Neural progenitor cell (in vitro differentiated cells): ENCODE measurements around the gene CCT8L2. TPM values are rescaled to one million over a fixed set of nuclear protein-coding genes. Genes with fewer than 3 reads are reported as not detected.
"Not testable (repeated sequence)": the region's sequence is repeated elsewhere in the genome, so short reads cannot be mapped to it uniquely, and the experiment has no call there.

Source experiments
- DNase-seq: peaks from one replicate; pipeline ENCODE4 v3.0.0-alpha.2; 2016; ENCODE audit warnings: low spot score
- H2AFZ ChIP-seq: fragments of 200-600 bp; sonication (generic); replicated peaks from 2 replicates; pipeline ENCODE4 v1.6.1; 2016; ENCODE audit warnings: antibody characterized with exemption
- H3F3A ChIP-seq: fragments of 200-600 bp; sonication (generic); 2 replicates; pipeline ENCODE4 v1.6.1; 2016; ENCODE audit warnings: antibody characterized with exemption, low read depth
- H3K27ac ChIP-seq: fragments of 200-600 bp; sonication (generic); 2 replicates; pipeline ENCODE4 v1.5.1; 2016; ENCODE audit warnings: mild to moderate bottlenecking
- H3K27me3 ChIP-seq: fragments of 200-600 bp; sonication (generic); 2 replicates; pipeline ENCODE4 v1.6.1; 2016; ENCODE audit warnings: mild to moderate bottlenecking, moderate library complexity
- H3K36me3 ChIP-seq: fragments of 200-600 bp; sonication (generic); 2 replicates; pipeline ENCODE4 v1.5.1; 2016
- H3K4me1 ChIP-seq: fragments of 200-600 bp; sonication (generic); 2 replicates; pipeline ENCODE4 v1.6.1; 2016; ENCODE audit warnings: mixed run types
- H3K4me2 ChIP-seq: fragments of 200-600 bp; sonication (generic); 2 replicates; pipeline ENCODE4 v1.6.1; 2016
- H3K4me3 ChIP-seq: fragments of 200-600 bp; sonication (generic); 2 replicates; pipeline ENCODE4 v1.5.1; 2016
- H3K79me2 ChIP-seq: fragments of 200-600 bp; sonication (generic); 2 replicates; pipeline ENCODE4 v1.6.1; 2016; ENCODE audit warnings: low read depth
- H3K9ac ChIP-seq: fragments of 200-600 bp; sonication (generic); 2 replicates; pipeline ENCODE4 v1.6.1; 2016
- H3K9me3 ChIP-seq: fragments of 200-600 bp; sonication (generic); 2 replicates; pipeline ENCODE4 v1.5.1; 2016; ENCODE audit warnings: low read depth
- H4K20me1 ChIP-seq: fragments of 200-600 bp; sonication (generic); 2 replicates; pipeline ENCODE4 v1.6.1; 2016; ENCODE audit warnings: low read depth
- H3K27ac Mint-ChIP-seq: 3 replicates; pipeline ENCODE4 v1.8.0; 2021; ENCODE audit warnings: mixed read lengths
- H3K27me3 Mint-ChIP-seq: 2 replicates; pipeline ENCODE4 v1.8.0; 2022; ENCODE audit warnings: low read depth, mild to moderate bottlenecking, inconsistent platforms, moderate library complexity, mixed read lengths; ENCODE audit not compliant: insufficient read depth
- H3K36me3 Mint-ChIP-seq: 3 replicates; pipeline ENCODE4 v1.8.0; 2021; ENCODE audit warnings: mixed read lengths
- H3K4me1 Mint-ChIP-seq: 3 replicates; pipeline ENCODE4 v1.8.0; 2021; ENCODE audit warnings: mixed read lengths
- H3K4me3 Mint-ChIP-seq: 3 replicates; pipeline ENCODE4 v1.8.0; 2021; ENCODE audit warnings: mild to moderate bottlenecking, moderate library complexity, mixed read lengths
- H3K9me3 Mint-ChIP-seq: 3 replicates; pipeline ENCODE4 v1.8.0; 2020; ENCODE audit warnings: mixed read lengths
- total RNA-seq: library from RNA; depleted of rRNA; stranded (reverse); fragments of >200 nt; gene quantifications from 2 replicates; pipeline ENCODE4 v1.2.3, GENCODE V29; 2015; ENCODE audit warnings: low replicate concordance

CCT8L2 gene
- total RNA-seq: not detected in 2 replicates

GRCh38 chr22:16592710-16593109, at the start of gene CCT8L2:
Gene CCT8L2, minus strand, starts transcription at chr22:16592810. Its CDS starts 260 bp downstream, at chr22:16592550.
- H3K36me3 Mint-ChIP-seq: not testable (repeated sequence)

GRCh38 chr22:16635442-16635841, 42.8 kb upstream of the CCT8L2 start:
- not testable (repeated sequence) for H3K4me1 Mint-ChIP-seq, H4K20me1 ChIP-seq, H2AFZ ChIP-seq, H3K4me2 ChIP-seq, H3K4me1 ChIP-seq, H3K27ac ChIP-seq, H3K27me3 Mint-ChIP-seq, H3K4me3 ChIP-seq, H3K9ac ChIP-seq, H3K36me3 ChIP-seq, DNase-seq, H3K4me3 Mint-ChIP-seq, H3F3A ChIP-seq, H3K27ac Mint-ChIP-seq, H3K27me3 ChIP-seq, H3K9me3 ChIP-seq, H3K36me3 Mint-ChIP-seq, H3K79me2 ChIP-seq
- H3K9me3 Mint-ChIP-seq: peaks cover 18% of the 10 kb centered on the region

More at GRCh38 chr22:16592710-16593109, at the start of gene CCT8L2:
- H3K4me3 ChIP-seq, H3K27ac Mint-ChIP-seq, H3K9me3 ChIP-seq, H3K4me1 ChIP-seq, H3K4me1 Mint-ChIP-seq, H2AFZ ChIP-seq, H3K27me3 ChIP-seq, H3K36me3 ChIP-seq, H4K20me1 ChIP-seq, H3F3A ChIP-seq, DNase-seq, H3K4me2 ChIP-seq, H3K4me3 Mint-ChIP-seq, H3K27ac ChIP-seq, H3K79me2 ChIP-seq, H3K9ac ChIP-seq, H3K27me3 Mint-ChIP-seq: not testable (repeated sequence)
- peaks cover 48% of the 10 kb centered on the region for H3K9me3 Mint-ChIP-seq

GRCh38 chr22:16634092-16634491, 41.5 kb upstream of the CCT8L2 start:
- H3K36me3 ChIP-seq, H3K9me3 ChIP-seq, DNase-seq, H3K4me3 Mint-ChIP-seq, H3K27ac ChIP-seq, H3K4me3 ChIP-seq, H3K4me1 ChIP-seq, H3K79me2 ChIP-seq, H4K20me1 ChIP-seq, H3K27me3 Mint-ChIP-seq, H2AFZ ChIP-seq, H3K27me3 ChIP-seq, H3K4me2 ChIP-seq, H3K36me3 Mint-ChIP-seq, H3F3A ChIP-seq, H3K27ac Mint-ChIP-seq, H3K9ac ChIP-seq, H3K4me1 Mint-ChIP-seq: not testable (repeated sequence)
- peaks cover 15% of the 10 kb centered on the region for H3K9me3 Mint-ChIP-seq

- H3K27me3 Mint-ChIP-seq, H2AFZ ChIP-seq, H3K79me2 ChIP-seq, H3F3A ChIP-seq, H3K4me3 ChIP-seq, H3K4me3 Mint-ChIP-seq, H3K9me3 Mint-ChIP-seq, H3K27ac ChIP-seq, H3K9ac ChIP-seq, H3K4me1 ChIP-seq, DNase-seq, H3K36me3 ChIP-seq, H4K20me1 ChIP-seq, H3K36me3 Mint-ChIP-seq, H3K4me2 ChIP-seq, H3K27me3 ChIP-seq, H3K4me1 Mint-ChIP-seq, H3K27ac Mint-ChIP-seq: not testable (repeated sequence)
- peaks cover 18% of the 10 kb centered on the region for H3K9me3 ChIP-seq
Observed at GRCh38 chr22:16628476-16628875, 35.9 kb upstream of the CCT8L2 start.

GRCh38 chr22:16625018-16625417, 32.4 kb upstream of the CCT8L2 start:
- H3K27ac Mint-ChIP-seq: not testable (repeated sequence)

GRCh38 chr22:16623595-16623994, 31.0 kb upstream of the CCT8L2 start:
- H3K9me3 Mint-ChIP-seq: peaks cover 14% of the 10 kb centered on the region
- H3K36me3 Mint-ChIP-seq, H3K4me1 Mint-ChIP-seq, H3K4me3 ChIP-seq, H2AFZ ChIP-seq, H3K9ac ChIP-seq, H3K27ac Mint-ChIP-seq, DNase-seq, H3K27me3 ChIP-seq, H3K36me3 ChIP-seq, H3K79me2 ChIP-seq, H3K27me3 Mint-ChIP-seq, H3K4me2 ChIP-seq, H3K4me3 Mint-ChIP-seq, H3K27ac ChIP-seq, H3F3A ChIP-seq, H4K20me1 ChIP-seq, H3K4me1 ChIP-seq: not testable (repeated sequence)
- peaks cover 19% of the 10 kb centered on the region for H3K9me3 ChIP-seq

More at GRCh38 chr22:16625018-16625417, 32.4 kb upstream of the CCT8L2 start:
- peaks cover 19% of the 10 kb centered on the region for H3K9me3 ChIP-seq
- not testable (repeated sequence) for H3K27me3 Mint-ChIP-seq, H2AFZ ChIP-seq, H3F3A ChIP-seq, DNase-seq, H3K27me3 ChIP-seq, H3K79me2 ChIP-seq, H3K4me1 Mint-ChIP-seq, H3K4me3 Mint-ChIP-seq, H3K27ac ChIP-seq, H4K20me1 ChIP-seq, H3K4me3 ChIP-seq, H3K4me2 ChIP-seq, H3K36me3 ChIP-seq, H3K9me3 Mint-ChIP-seq, H3K9ac ChIP-seq, H3K4me1 ChIP-seq, H3K36me3 Mint-ChIP-seq

GRCh38 chr22:16617516-16617915, 24.9 kb upstream of the CCT8L2 start:
- not testable (repeated sequence) for H3K4me3 Mint-ChIP-seq, H3K27ac Mint-ChIP-seq, H3K36me3 Mint-ChIP-seq, H3K4me2 ChIP-seq, H3K27me3 Mint-ChIP-seq, H3K9ac ChIP-seq, H3K4me3 ChIP-seq, H3K4me1 Mint-ChIP-seq, H3F3A ChIP-seq, DNase-seq, H3K4me1 ChIP-seq, H3K27ac ChIP-seq, H4K20me1 ChIP-seq, H3K79me2 ChIP-seq, H2AFZ ChIP-seq, H3K27me3 ChIP-seq, H3K36me3 ChIP-seq
- H3K9me3 Mint-ChIP-seq: peaks cover 32% of the 10 kb centered on the region
- H3K9me3 ChIP-seq: peaks cover 10% of the 10 kb centered on the region

GRCh38 chr22:16616390-16616938, 23.9 kb upstream of the CCT8L2 start:
- not testable (repeated sequence) for H2AFZ ChIP-seq, H3K27ac Mint-ChIP-seq, H3K4me3 ChIP-seq, H3K79me2 ChIP-seq, H3K4me1 Mint-ChIP-seq, H3K4me3 Mint-ChIP-seq, H3K27me3 Mint-ChIP-seq, H3K9ac ChIP-seq, H3K36me3 Mint-ChIP-seq, H3F3A ChIP-seq, H3K27ac ChIP-seq, H3K27me3 ChIP-seq, H4K20me1 ChIP-seq, H3K36me3 ChIP-seq, H3K4me2 ChIP-seq, H3K4me1 ChIP-seq, DNase-seq
- H3K9me3 ChIP-seq: peaks cover 10% of the 10 kb centered on the region
- H3K9me3 Mint-ChIP-seq: peaks cover 40% of the 10 kb centered on the region
